Nephron progenitor cell (in vitro differentiated cells): ENCODE measurements around the gene HPSE2.

Source experiments
- DNase-seq: peaks from one replicate; pipeline ENCODE4 v3.0.0; 2021
- H3K27ac Mint-ChIP-seq: 2 replicates; pipeline ENCODE4 v1.8.0; 2021; ENCODE audit warnings: mild to moderate bottlenecking, moderate library complexity, mixed read lengths
- H3K27me3 Mint-ChIP-seq: 2 replicates; pipeline ENCODE4 v1.8.0; 2021; ENCODE audit warnings: mild to moderate bottlenecking, low read depth, mixed read lengths; ENCODE audit not compliant: poor library complexity
- H3K36me3 Mint-ChIP-seq: 2 replicates; pipeline ENCODE4 v1.8.0; 2021; ENCODE audit warnings: low read depth, mixed read lengths
- H3K4me1 Mint-ChIP-seq: 2 replicates; pipeline ENCODE4 v1.8.0; 2021; ENCODE audit warnings: mixed read lengths
- H3K4me3 Mint-ChIP-seq: 2 replicates; pipeline ENCODE4 v1.8.0; 2021; ENCODE audit warnings: mild to moderate bottlenecking, moderate library complexity, mixed read lengths
- H3K9me3 Mint-ChIP-seq: 2 replicates; pipeline ENCODE4 v1.8.0; 2021; ENCODE audit warnings: mild to moderate bottlenecking, moderate library complexity, mixed read lengths
- TF ChIP-seq, protein P1 (sequence below): fragments of 200-600 bp; sonication (generic); IDR thresholded peaks from 2 replicates; pipeline ENCODE4 v1.5.0; 2021; ENCODE audit warnings: antibody characterized with exemption

The HPSE2 gene

GRCh38 chr10:98610301-98610700 is 625.4 kb downstream of the HPSE2 start:
- H3K9me3 Mint-ChIP-seq, result no peaks in the 10 kb centered on the region
- H3K4me1 Mint-ChIP-seq, result peaks cover 35% of the 10 kb centered on the region
- TF ChIP-seq, protein P1, sequence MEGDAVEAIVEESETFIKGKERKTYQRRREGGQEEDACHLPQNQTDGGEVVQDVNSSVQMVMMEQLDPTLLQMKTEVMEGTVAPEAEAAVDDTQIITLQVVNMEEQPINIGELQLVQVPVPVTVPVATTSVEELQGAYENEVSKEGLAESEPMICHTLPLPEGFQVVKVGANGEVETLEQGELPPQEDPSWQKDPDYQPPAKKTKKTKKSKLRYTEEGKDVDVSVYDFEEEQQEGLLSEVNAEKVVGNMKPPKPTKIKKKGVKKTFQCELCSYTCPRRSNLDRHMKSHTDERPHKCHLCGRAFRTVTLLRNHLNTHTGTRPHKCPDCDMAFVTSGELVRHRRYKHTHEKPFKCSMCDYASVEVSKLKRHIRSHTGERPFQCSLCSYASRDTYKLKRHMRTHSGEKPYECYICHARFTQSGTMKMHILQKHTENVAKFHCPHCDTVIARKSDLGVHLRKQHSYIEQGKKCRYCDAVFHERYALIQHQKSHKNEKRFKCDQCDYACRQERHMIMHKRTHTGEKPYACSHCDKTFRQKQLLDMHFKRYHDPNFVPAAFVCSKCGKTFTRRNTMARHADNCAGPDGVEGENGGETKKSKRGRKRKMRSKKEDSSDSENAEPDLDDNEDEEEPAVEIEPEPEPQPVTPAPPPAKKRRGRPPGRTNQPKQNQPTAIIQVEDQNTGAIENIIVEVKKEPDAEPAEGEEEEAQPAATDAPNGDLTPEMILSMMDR, result no peak
- H3K27ac Mint-ChIP-seq, result no peak overlapping the region
- no peaks in the 10 kb centered on the region for H3K36me3 Mint-ChIP-seq
- H3K27me3 Mint-ChIP-seq, result no peaks in the 10 kb centered on the region
- no peak overlapping the region for H3K4me3 Mint-ChIP-seq
- DNase-seq, result no peak

- Mint-ChIP-seq H3K4me3 (no peak overlapping the region), H3K36me3 (no peaks in the 10 kb centered on the region), H3K27ac (no peak overlapping the region), H3K4me1 (peaks cover 35% of the 10 kb centered on the region), H3K9me3 (no peaks in the 10 kb centered on the region), H3K27me3 (no peaks in the 10 kb centered on the region)
- TF ChIP-seq, protein P1, result no peak
- DNase-seq, result no peak
These were observed 626.4 kb downstream of the HPSE2 start for GRCh38 chr10:98609265-98609664.

DNA sequence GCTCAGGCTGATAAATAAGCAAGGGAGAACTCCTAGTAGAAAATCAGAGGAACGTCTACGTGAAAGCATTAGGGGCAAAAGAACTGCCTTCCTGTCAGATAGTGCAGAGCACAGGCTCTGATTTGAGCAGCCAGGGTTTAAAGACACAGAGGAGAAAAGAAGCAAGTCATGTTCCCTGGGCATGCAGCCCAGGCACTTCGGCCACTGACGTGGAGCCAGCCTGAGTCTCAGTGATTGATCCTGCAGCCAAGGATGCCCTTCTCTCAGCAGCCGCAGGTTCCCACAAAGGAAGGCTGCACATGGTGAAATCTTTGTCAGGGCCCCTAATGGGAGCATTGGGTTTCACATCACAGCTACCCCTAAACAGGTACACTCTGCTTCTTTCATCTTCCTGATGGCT is 627.2 kb downstream of the HPSE2 start:
- H3K27ac Mint-ChIP-seq, result no peak overlapping the region
- no peaks in the 10 kb centered on the region for H3K9me3 Mint-ChIP-seq
- TF ChIP-seq, protein P1, result no peak
- H3K27me3 Mint-ChIP-seq, result no peaks in the 10 kb centered on the region
- no peaks in the 10 kb centered on the region for H3K36me3 Mint-ChIP-seq
- H3K4me1 Mint-ChIP-seq, result peaks cover 35% of the 10 kb centered on the region
- no peak for DNase-seq
- no peak overlapping the region for H3K4me3 Mint-ChIP-seq

- Mint-ChIP-seq H3K9me3 (peaks cover 22% of the 10 kb centered on the region), H3K27me3 (no peaks in the 10 kb centered on the region), H3K4me1 (no peaks in the 10 kb centered on the region), H3K36me3 (no peaks in the 10 kb centered on the region), H3K27ac (no peak overlapping the region), H3K4me3 (no peak overlapping the region)
- TF ChIP-seq, protein P1, result no peak
- DNase-seq, result no peak
These were observed 633.4 kb downstream of the HPSE2 start for GRCh38 chr10:98602224-98602623.

GRCh38 chr10:98599032-98599610 is 636.5 kb downstream of the HPSE2 start:
- H3K27me3 Mint-ChIP-seq, result no peaks in the 10 kb centered on the region
- TF ChIP-seq, protein P1, result no peak
- H3K4me3 Mint-ChIP-seq, result no peak overlapping the region
- DNase-seq, result no peak
- H3K9me3 Mint-ChIP-seq, result peaks cover 46% of the 10 kb centered on the region
- H3K36me3 Mint-ChIP-seq, result no peaks in the 10 kb centered on the region
- H3K27ac Mint-ChIP-seq, result no peak overlapping the region
- H3K4me1 Mint-ChIP-seq, result no peaks in the 10 kb centered on the region

DNA sequence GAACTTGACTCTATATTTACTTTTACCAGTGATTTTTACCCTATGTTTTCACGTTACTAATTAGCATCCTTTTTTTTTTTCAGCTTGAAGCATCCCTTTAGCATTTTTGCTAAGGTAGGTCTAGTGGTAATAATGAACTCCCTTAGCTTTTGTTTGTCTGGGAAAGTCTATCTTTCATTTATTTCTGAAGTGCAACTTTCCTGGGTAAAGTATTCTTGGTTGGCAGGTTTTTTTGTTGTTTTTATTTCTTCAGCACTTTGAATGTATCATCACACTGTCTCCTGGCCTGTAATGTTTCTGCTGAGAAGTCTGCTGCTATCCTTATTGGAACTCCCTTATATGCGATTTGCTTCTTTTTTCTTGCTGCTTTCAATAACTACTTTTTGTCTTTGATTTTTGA is 639.2 kb downstream of the HPSE2 start:
- no peak overlapping the region for H3K4me3 Mint-ChIP-seq
- no peaks in the 10 kb centered on the region for H3K4me1 Mint-ChIP-seq
- no peak overlapping the region for H3K27ac Mint-ChIP-seq
- DNase-seq, result no peak
- H3K9me3 Mint-ChIP-seq, result peaks cover 46% of the 10 kb centered on the region
- no peaks in the 10 kb centered on the region for H3K36me3 Mint-ChIP-seq
- H3K27me3 Mint-ChIP-seq, result no peaks in the 10 kb centered on the region
- TF ChIP-seq, protein P1, result no peak
